WTC11 (cell line): ENCODE measurements around the gene LRFN2. TPM values are rescaled to one million over a fixed set of nuclear protein-coding genes. Genes with fewer than 3 reads are reported as not detected.

Experiments used
- ATAC-seq: fragments of 200-7000 bp; cut with Tn5 transposase; 2 replicates; pipeline ENCODE4 v1.10.0; 2021; ENCODE audit warnings: mild to moderate bottlenecking, moderate library complexity
- CTCF ChIA-PET: fragments of 300-600 bp; sonication (Branson Sonifier 250); formaldehyde crosslinking; loops from one replicate; lab custom pipeline; 2021; ENCODE audit warnings: antibody characterized with exemption; lab: Charles Lee
- POLR2A ChIA-PET: fragments of 350-600 bp; sonication (Branson Sonifier 250); formaldehyde crosslinking; loops from one replicate; lab custom pipeline; 2021; ENCODE audit warnings: antibody characterized with exemption; lab: Charles Lee
- DNase-seq: peaks from one replicate; pipeline ENCODE4 v3.0.0; 2021; ENCODE audit warnings: low spot score
- H3K27ac Mint-ChIP-seq: 2 replicates; pipeline ENCODE4 v1.8.0; 2021; ENCODE audit warnings: mixed read lengths
- H3K27me3 Mint-ChIP-seq: 2 replicates; pipeline ENCODE4 v1.8.0; 2021; ENCODE audit warnings: low read depth, mild to moderate bottlenecking, moderate library complexity, mixed read lengths
- H3K36me3 Mint-ChIP-seq: 2 replicates; pipeline ENCODE4 v1.8.0; 2021; ENCODE audit warnings: mixed read lengths
- H3K4me1 Mint-ChIP-seq: 2 replicates; pipeline ENCODE4 v1.8.0; 2022; ENCODE audit warnings: mixed read lengths
- H3K4me3 Mint-ChIP-seq: 2 replicates; pipeline ENCODE4 v1.8.0; 2021; ENCODE audit warnings: mild to moderate bottlenecking, moderate library complexity, mixed read lengths
- H3K9me3 Mint-ChIP-seq: 2 replicates; pipeline ENCODE4 v1.8.0; 2021; ENCODE audit warnings: mixed read lengths
- ATF1 ChIP-seq: sonication (generic); formaldehyde crosslinking; IDR thresholded peaks from 2 replicates; pipeline ENCODE4 v1.8.1; 2023; ENCODE audit warnings: mild to moderate bottlenecking, moderate library complexity, missing genetic modification reagents
- ATF3 ChIP-seq: sonication (generic); formaldehyde crosslinking; conservative IDR thresholded peaks from 2 replicates; pipeline ENCODE4 v1.8.1; 2022; ENCODE audit warnings: mild to moderate bottlenecking, missing genetic modification reagents
- GRHL2 ChIP-seq: fragments of 250-450 bp; sonication (Bioruptor Pico); IDR thresholded peaks from 2 replicates; pipeline ENCODE4 v1.8.0; 2022; ENCODE audit warnings: mild to moderate bottlenecking, moderate library complexity; ENCODE audit not compliant: insufficient replicate concordance, severe bottlenecking
- HMGA2 ChIP-seq: fragments of 250-450 bp; sonication (Bioruptor Pico); IDR thresholded peaks from 2 replicates; pipeline ENCODE4 v1.4.0; 2021; ENCODE audit warnings: mild to moderate bottlenecking, moderate library complexity
- JAZF1 ChIP-seq: fragments of 250-450 bp; sonication (Bioruptor Pico); IDR thresholded peaks from 2 replicates; pipeline ENCODE4 v1.9.0; 2021; ENCODE audit warnings: moderate library complexity, mild to moderate bottlenecking, inconsistent platforms
- JUN ChIP-seq: sonication (generic); formaldehyde crosslinking; IDR thresholded peaks from 2 replicates; pipeline ENCODE4 v1.8.0; 2023; ENCODE audit warnings: mild to moderate bottlenecking, missing genetic modification reagents
- KAT7 ChIP-seq: sonication (generic); formaldehyde crosslinking; IDR thresholded peaks from 2 replicates; pipeline ENCODE4 v1.8.1; 2023; ENCODE audit warnings: missing genetic modification reagents, mild to moderate bottlenecking, borderline replicate concordance
- MYBL2 ChIP-seq: sonication (generic); formaldehyde crosslinking; IDR thresholded peaks from 2 replicates; pipeline ENCODE4 v1.8.1; 2023; ENCODE audit warnings: mild to moderate bottlenecking, moderate library complexity, missing genetic modification reagents
- NFE2L1 ChIP-seq: sonication (generic); formaldehyde crosslinking; IDR thresholded peaks from 2 replicates; pipeline ENCODE4 v1.8.1; 2023; ENCODE audit warnings: missing genetic modification reagents
- NR1H2 ChIP-seq: sonication (generic); formaldehyde crosslinking; IDR thresholded peaks from 2 replicates; pipeline ENCODE4 v1.9.0; 2021; ENCODE audit warnings: mild to moderate bottlenecking, moderate library complexity, missing genetic modification reagents
- PREB ChIP-seq: sonication (generic); formaldehyde crosslinking; IDR thresholded peaks from 2 replicates; pipeline ENCODE4 v1.8.1; 2022; ENCODE audit warnings: mild to moderate bottlenecking, missing genetic modification reagents, moderate library complexity, borderline replicate concordance
- TCF7 ChIP-seq: sonication (generic); formaldehyde crosslinking; IDR thresholded peaks from 2 replicates; pipeline ENCODE4 v1.8.0; 2022; ENCODE audit warnings: mild to moderate bottlenecking, low read depth, missing genetic modification reagents, moderate library complexity
- ZBTB21 ChIP-seq: sonication (generic); formaldehyde crosslinking; IDR thresholded peaks from 2 replicates; pipeline ENCODE4 v1.8.1; 2023; ENCODE audit warnings: mild to moderate bottlenecking, missing genetic modification reagents, borderline replicate concordance
- ZBTB43 ChIP-seq: sonication (generic); formaldehyde crosslinking; IDR thresholded peaks from 2 replicates; pipeline ENCODE4 v1.8.1; 2023; ENCODE audit warnings: mild to moderate bottlenecking, missing genetic modification reagents
- ZNF121 ChIP-seq: sonication (generic); formaldehyde crosslinking; IDR thresholded peaks from 2 replicates; pipeline ENCODE4 v1.8.0; 2023; ENCODE audit warnings: missing genetic modification reagents
- ZNF138 ChIP-seq: sonication (generic); formaldehyde crosslinking; conservative IDR thresholded peaks from 2 replicates; pipeline ENCODE4 v1.8.1; 2022; ENCODE audit warnings: mild to moderate bottlenecking, moderate library complexity, missing genetic modification reagents
- ZNF423 ChIP-seq: fragments of 250-450 bp; sonication (Bioruptor Pico); IDR thresholded peaks from 2 replicates; pipeline ENCODE4 v2.1.2; 2022; ENCODE audit warnings: mild to moderate bottlenecking, moderate library complexity
- total RNA-seq: library from RNA; stranded (reverse); gene quantifications from 3 replicates; pipeline ENCODE4 v1.2.3, GENCODE V29; 2021
- TF ChIP-seq, protein P1 (sequence below): sonication (generic); formaldehyde crosslinking; IDR thresholded peaks from 2 replicates; pipeline ENCODE4 v1.8.1; 2022; ENCODE audit warnings: low read depth, mild to moderate bottlenecking, moderate library complexity, missing genetic modification reagents, borderline replicate concordance
- TF ChIP-seq, protein P2 (sequence below): sonication (generic); formaldehyde crosslinking; IDR thresholded peaks from 2 replicates; pipeline ENCODE4 v1.8.1; 2022; ENCODE audit warnings: low read depth, missing genetic modification reagents, borderline replicate concordance
- TF ChIP-seq, protein P3 (sequence below): fragments of 250-450 bp; sonication (Bioruptor Pico); conservative IDR thresholded peaks from 2 replicates; pipeline ENCODE4 v1.9.0; 2021; ENCODE audit warnings: mild to moderate bottlenecking

LRFN2 gene
- total RNA-seq, 1 experiment from 2014 or later = 1.6 TPM

GRCh38 chr6:40356242-40356910, 230.8 kb downstream of the LRFN2 start (continued):
- TF ChIP-seq, protein P1, sequence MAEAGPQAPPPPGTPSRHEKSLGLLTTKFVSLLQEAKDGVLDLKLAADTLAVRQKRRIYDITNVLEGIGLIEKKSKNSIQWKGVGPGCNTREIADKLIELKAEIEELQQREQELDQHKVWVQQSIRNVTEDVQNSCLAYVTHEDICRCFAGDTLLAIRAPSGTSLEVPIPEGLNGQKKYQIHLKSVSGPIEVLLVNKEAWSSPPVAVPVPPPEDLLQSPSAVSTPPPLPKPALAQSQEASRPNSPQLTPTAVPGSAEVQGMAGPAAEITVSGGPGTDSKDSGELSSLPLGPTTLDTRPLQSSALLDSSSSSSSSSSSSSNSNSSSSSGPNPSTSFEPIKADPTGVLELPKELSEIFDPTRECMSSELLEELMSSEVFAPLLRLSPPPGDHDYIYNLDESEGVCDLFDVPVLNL (CRISPR knock-in tag) = no peak
- TF ChIP-seq ATF3 (CRISPR knock-in tag) = no peak
- no peak for TF ChIP-seq JAZF1 (CRISPR knock-in tag)
- TF ChIP-seq GRHL2 = no peak
- no peak for TF ChIP-seq ZNF138

GRCh38 chr6:40355532-40355931, 231.6 kb downstream of the LRFN2 start:
- Mint-ChIP-seq H3K4me1 (peaks cover 20% of the 10 kb centered on the region), H3K36me3 (no peaks in the 10 kb centered on the region; the same call in 1 of the 2 replicates), H3K27ac (no peak overlapping the region), H3K4me3 (no peak overlapping the region), H3K27me3 (no peaks in the 10 kb centered on the region), H3K9me3 (peaks cover 2% of the 10 kb centered on the region)
- TF ChIP-seq, protein P2, sequence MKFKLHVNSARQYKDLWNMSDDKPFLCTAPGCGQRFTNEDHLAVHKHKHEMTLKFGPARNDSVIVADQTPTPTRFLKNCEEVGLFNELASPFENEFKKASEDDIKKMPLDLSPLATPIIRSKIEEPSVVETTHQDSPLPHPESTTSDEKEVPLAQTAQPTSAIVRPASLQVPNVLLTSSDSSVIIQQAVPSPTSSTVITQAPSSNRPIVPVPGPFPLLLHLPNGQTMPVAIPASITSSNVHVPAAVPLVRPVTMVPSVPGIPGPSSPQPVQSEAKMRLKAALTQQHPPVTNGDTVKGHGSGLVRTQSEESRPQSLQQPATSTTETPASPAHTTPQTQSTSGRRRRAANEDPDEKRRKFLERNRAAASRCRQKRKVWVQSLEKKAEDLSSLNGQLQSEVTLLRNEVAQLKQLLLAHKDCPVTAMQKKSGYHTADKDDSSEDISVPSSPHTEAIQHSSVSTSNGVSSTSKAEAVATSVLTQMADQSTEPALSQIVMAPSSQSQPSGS = no peak
- TF ChIP-seq ZNF423 (CRISPR knock-in tag) (no peak), ZBTB43 (CRISPR knock-in tag) (no peak), TCF7 (CRISPR knock-in tag) (no peak), NR1H2 (CRISPR knock-in tag) (no peak), JUN (CRISPR knock-in tag) (no peak), KAT7 (CRISPR knock-in tag) (no peak), ZNF121 (CRISPR knock-in tag) (no peak), NFE2L1 (CRISPR knock-in tag) (no peak)
- TF ChIP-seq, protein P3, sequence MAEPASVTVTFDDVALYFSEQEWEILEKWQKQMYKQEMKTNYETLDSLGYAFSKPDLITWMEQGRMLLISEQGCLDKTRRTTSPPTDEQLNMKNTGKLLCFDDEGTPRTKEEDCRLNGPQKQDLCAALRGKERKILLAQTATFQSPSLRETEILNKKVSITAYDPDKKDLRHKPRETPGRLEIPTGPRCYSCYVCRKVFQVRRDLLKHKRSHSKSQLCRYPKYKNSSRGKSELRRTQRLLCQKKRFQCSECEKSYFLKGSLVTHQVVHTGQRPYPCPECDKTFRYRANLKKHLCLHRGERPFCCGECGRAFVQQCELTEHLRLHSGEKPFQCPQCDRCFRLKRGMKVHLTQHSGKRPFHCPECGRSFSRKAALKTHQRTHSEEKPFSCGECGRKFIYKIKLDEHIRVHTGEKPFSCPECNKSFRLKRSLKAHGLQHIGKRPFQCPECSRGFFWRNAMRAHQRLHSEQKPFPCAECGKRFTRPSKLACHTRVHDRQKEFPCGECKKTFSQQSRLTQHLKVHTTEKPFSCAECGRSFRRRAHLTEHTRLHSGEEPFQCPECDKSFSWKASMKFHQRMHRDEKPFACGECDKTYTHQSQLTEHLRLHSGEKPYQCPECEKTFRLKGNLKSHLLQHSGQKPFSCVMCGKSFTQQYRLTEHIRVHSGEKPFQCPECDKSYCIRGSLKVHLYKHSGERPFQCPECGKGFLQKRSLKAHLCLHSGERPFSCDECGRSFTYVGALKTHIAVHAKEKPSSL (CRISPR knock-in tag) = no peak
- ChIA-PET POLR2A (no interaction called here), CTCF (no interaction called here)
- DNase-seq (no peak), ATAC-seq (no peak)

DNA sequence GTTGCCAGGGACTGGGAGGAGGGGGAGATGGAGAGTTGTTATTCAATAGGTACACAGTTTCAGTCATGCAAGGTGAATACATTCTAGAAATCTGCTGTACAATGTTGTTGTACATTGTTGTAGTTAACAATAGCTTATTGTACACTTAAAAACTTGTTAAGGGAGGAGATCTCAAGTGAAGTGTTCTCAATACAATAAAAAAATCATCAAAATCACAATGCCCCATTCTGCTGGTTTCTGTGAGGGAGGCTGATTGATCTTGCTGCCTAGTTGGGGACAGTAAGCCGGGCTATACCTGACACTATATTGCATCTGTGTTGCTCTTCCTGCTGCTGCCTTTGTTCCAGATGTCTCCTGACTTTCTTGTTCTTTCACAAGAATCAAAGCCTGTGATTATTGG, 232.1 kb downstream of the LRFN2 start:
- no peak overlapping the region for H3K27ac Mint-ChIP-seq
- ATAC-seq = no peak
- no peaks in the 10 kb centered on the region for H3K27me3 Mint-ChIP-seq
- DNase-seq = no peak
- no peak overlapping the region for H3K4me3 Mint-ChIP-seq
- H3K9me3 Mint-ChIP-seq = no peaks in the 10 kb centered on the region
- ChIA-PET CTCF (no interaction called here), POLR2A (no interaction called here)
- peaks cover 16% of the 10 kb centered on the region for H3K4me1 Mint-ChIP-seq
- H3K36me3 Mint-ChIP-seq = no peaks in the 10 kb centered on the region; the same call in 1 of the 2 replicates
- TF ChIP-seq PREB (CRISPR knock-in tag) (no peak), MYBL2 (no peak), ATF1 (CRISPR knock-in tag) (no peak), ZBTB21 (CRISPR knock-in tag) (no peak), HMGA2 (CRISPR knock-in tag) (no peak)
- TF ChIP-seq, all 79 proteins: peak for 0
